Common myeloid progenitor, CD34-positive (primary cell): ENCODE results near the gene TMEM225. TPM values are rescaled to one million over a fixed set of nuclear protein-coding genes. Genes with fewer than 3 reads are reported as not detected.

Source experiments
- CTCF ChIA-PET: fragments of 350-600 bp; sonication (Branson Sonifier 250); formaldehyde crosslinking; loops from one replicate; lab custom pipeline; 2021; ENCODE audit warnings: antibody characterized with exemption; lab: Charles Lee
- POLR2A ChIA-PET: fragments of 350-600 bp; sonication (Branson Sonifier 250); formaldehyde crosslinking; loops from one replicate; lab custom pipeline; 2021; ENCODE audit warnings: antibody characterized with exemption; lab: Charles Lee
- DNase-seq, 3 donors: peaks; one replicate each; pipeline versions ENCODE4 v3.0.0 to v3.0.0-alpha.2; 2013
- H3K27ac ChIP-seq, 2 experiments: 1 replicate in 1 of 2; 2 replicates in 1 of 2; pipeline ENCODE4 v1.7.0; 2013; ENCODE audit warnings: inconsistent platforms in 2 of 2, low read length in 2 of 2, mild to moderate bottlenecking in 2 of 2, low read depth in 1 of 2, moderate library complexity in 1 of 2; ENCODE audit not compliant: severe bottlenecking in 2 of 2, insufficient read depth in 1 of 2, poor library complexity in 1 of 2
- H3K27me3 ChIP-seq, 5 experiments: replicated peaks in 2 of 5; 1 replicate in 3 of 5; 2 replicates in 2 of 5; pipeline versions ENCODE4 v1.6.1 to v1.7.0; 2013; ENCODE audit warnings: low read length in 4 of 5, mild to moderate bottlenecking in 2 of 5, moderate library complexity in 2 of 5, inconsistent platforms in 1 of 5; ENCODE audit not compliant: insufficient read depth in 5 of 5, control insufficient read depth in 4 of 5
- H3K36me3 ChIP-seq, 4 experiments: 1 replicate in 2 of 4; 2 replicates in 2 of 4; pipeline versions ENCODE4 v1.6.1 to v1.7.0; 2013; ENCODE audit warnings: low read length in 3 of 4, control low read depth in 1 of 4, mild to moderate bottlenecking in 1 of 4; ENCODE audit not compliant: control insufficient read depth in 4 of 4, insufficient read depth in 4 of 4
- H3K4me1 ChIP-seq, 4 experiments: 1 replicate in 3 of 4; 2 replicates in 1 of 4; pipeline versions ENCODE4 v1.6.1 to v1.7.1; 2013; ENCODE audit warnings: low read length in 3 of 4, mild to moderate bottlenecking in 3 of 4, control low read depth in 1 of 4, inconsistent platforms in 1 of 4, moderate library complexity in 1 of 4; ENCODE audit not compliant: control insufficient read depth in 4 of 4, insufficient read depth in 4 of 4; ENCODE audit errors: control extremely low read depth in 1 of 4
- H3K4me3 ChIP-seq, 7 experiments: 1 replicate in 4 of 7; 2 replicates in 3 of 7; pipeline versions ENCODE4 v1.5.1 to v1.7.0; 2013; ENCODE audit warnings: mild to moderate bottlenecking in 7 of 7, low read length in 6 of 7, moderate library complexity in 6 of 7, inconsistent platforms in 2 of 7, low read depth in 2 of 7, control low read depth in 1 of 7; ENCODE audit not compliant: insufficient read depth in 4 of 7, control insufficient read depth in 1 of 7; ENCODE audit errors: extremely low read depth in 1 of 7
- H3K9me3 ChIP-seq, 5 experiments: 1 replicate in 4 of 5; 2 replicates in 1 of 5; pipeline versions ENCODE4 v1.6.1 to v1.7.1; 2013; ENCODE audit warnings: low read length in 4 of 5, mild to moderate bottlenecking in 2 of 5, inconsistent platforms in 1 of 5, low read depth in 1 of 5, moderate library complexity in 1 of 5; ENCODE audit not compliant: control insufficient read depth in 4 of 5, insufficient read depth in 2 of 5; ENCODE audit errors: control extremely low read depth in 1 of 5
- WGBS: methylation state at CpG from one replicate; pipeline ENCODE4 v1.1.5; 2013; ENCODE audit not compliant: insufficient coverage; 5-methylcytosine and 5-hydroxymethylcytosine counted together
- polyA plus RNA-seq: library from polyadenylated mRNA; unstranded; fragments of 120-200 nt; gene quantifications from one replicate; pipeline ENCODE4 v1.2.1, GENCODE V29; 2013

TMEM225 gene
- not detected for polyA plus RNA-seq

- H3K36me3 ChIP-seq, result no peaks in the 10 kb centered on the region
- ChIA-PET CTCF (no interaction called here), POLR2A (no interaction called here)
- H3K4me1 ChIP-seq, result no peaks in the 10 kb centered on the region
- H3K27me3 ChIP-seq, result peaks cover 0 to 5% (median 0%) of the 10 kb centered on the region in 5 experiments
- 100% methylated on average over 3 of the region's 3 CpGs for WGBS
- no peak within 1 kb of the TSS for H3K27ac ChIP-seq
- H3K9me3 ChIP-seq, result no peaks in the 10 kb centered on the region
- no peak within 1 kb of the TSS for H3K4me3 ChIP-seq
- DNase-seq, result no peak
Measured at GRCh38 chr11:123885570-123885969, at the start of gene TMEM225. TMEM225 (minus strand) TSS chr11:123885670; CDS start chr11:123885425, 245 bp downstream.

- Histone ChIP-seq H3K27ac (no peak overlapping the region), H3K4me3 (no peak overlapping the region), H3K36me3 (no peaks in the 10 kb centered on the region), H3K9me3 (no peaks in the 10 kb centered on the region), H3K4me1 (no peaks in the 10 kb centered on the region), H3K27me3 (peaks cover 0 to 1% (median 0%) of the 10 kb centered on the region in 5 experiments)
- ChIA-PET POLR2A (no interaction called here), CTCF (no interaction called here)
- no CpG with 5 or more reads among the region's 1 CpG for WGBS
- no peak for DNase-seq
Measured at GRCh38 chr11:123924027-123924426, 38.6 kb upstream of the TMEM225 start.

GRCh38 chr11:123920943-123921342 lies 35.5 kb upstream of the TMEM225 start:
- Histone ChIP-seq H3K27ac (no peak overlapping the region), H3K4me3 (no peak overlapping the region), H3K9me3 (no peaks in the 10 kb centered on the region), H3K4me1 (no peaks in the 10 kb centered on the region), H3K36me3 (no peaks in the 10 kb centered on the region), H3K27me3 (no peaks in the 10 kb centered on the region)
- CTCF ChIA-PET, result no interaction called here
- POLR2A ChIA-PET, result no interaction called here
- no peak for DNase-seq
- WGBS, result 100% methylated on average over 2 of the region's 3 CpGs

GRCh38 chr11:123905826-123906225 lies 20.4 kb upstream of the TMEM225 start:
- H3K4me1 ChIP-seq, result peaks cover 0 to 4% (median 0%) of the 10 kb centered on the region in 4 experiments

GRCh38 chr11:123904932-123905331 lies 19.5 kb upstream of the TMEM225 start:
- Histone ChIP-seq H3K27me3 (no peaks in the 10 kb centered on the region), H3K4me1 (peaks cover 0 to 4% (median 0%) of the 10 kb centered on the region in 4 experiments)
- POLR2A ChIA-PET, result no interaction called here

More at GRCh38 chr11:123905826-123906225, 20.4 kb upstream of the TMEM225 start:
- CTCF ChIA-PET, result no interaction called here
- no peak overlapping the region for H3K4me3 ChIP-seq
- no peaks in the 10 kb centered on the region for H3K36me3 ChIP-seq
- no peak for DNase-seq
- POLR2A ChIA-PET, result no interaction called here
- H3K27ac ChIP-seq, result no peak overlapping the region
- H3K9me3 ChIP-seq, result no peaks in the 10 kb centered on the region
- 90% methylated on average over 3 of the region's 3 CpGs for WGBS
- no peaks in the 10 kb centered on the region for H3K27me3 ChIP-seq

GRCh38 chr11:123903932-123904331 lies 18.5 kb upstream of the TMEM225 start:
- no peak for DNase-seq
- POLR2A ChIA-PET, result no interaction called here
- no peaks in the 10 kb centered on the region for H3K9me3 ChIP-seq
- peaks cover 0 to 4% (median 0%) of the 10 kb centered on the region in 4 experiments for H3K4me1 ChIP-seq
- H3K27ac ChIP-seq, result no peak overlapping the region
- CTCF ChIA-PET, result no interaction called here
- no peaks in the 10 kb centered on the region for H3K27me3 ChIP-seq
- no peak overlapping the region for H3K4me3 ChIP-seq
- H3K36me3 ChIP-seq, result no peaks in the 10 kb centered on the region
- 53% methylated on average over 2 of the region's 2 CpGs for WGBS

More at GRCh38 chr11:123904932-123905331, 19.5 kb upstream of the TMEM225 start:
- 100% methylated on average over 2 of the region's 3 CpGs for WGBS
- H3K36me3 ChIP-seq, result no peaks in the 10 kb centered on the region
- no peak for DNase-seq
- no peak overlapping the region for H3K4me3 ChIP-seq
- H3K27ac ChIP-seq, result no peak overlapping the region
- H3K9me3 ChIP-seq, result no peaks in the 10 kb centered on the region
- CTCF ChIA-PET, result no interaction called here

GRCh38 chr11:123901867-123902266 lies 16.4 kb upstream of the TMEM225 start, which contains the start of gene OR8D4:
OR8D4 (plus strand) TSS chr11:123902167; CDS start chr11:123906432, 4,265 bp downstream.
- peaks cover 0 to 4% (median 0%) of the 10 kb centered on the region in 4 experiments for H3K4me1 ChIP-seq
- ChIA-PET POLR2A (no interaction called here), CTCF (no interaction called here)
- no peaks in the 10 kb centered on the region for H3K27me3 ChIP-seq
- no peak within 1 kb of the TSS for H3K4me3 ChIP-seq
- no peaks in the 10 kb centered on the region for H3K9me3 ChIP-seq
- DNase-seq, result no peak
- no peak within 1 kb of the TSS for H3K27ac ChIP-seq
- H3K36me3 ChIP-seq, result no peaks in the 10 kb centered on the region
- 91% methylated on average over 1 of the region's 1 CpG for WGBS
